ENCODE data around the gene CDC25B.

GRCh38 chr20:3798373-3798768, 2.3 kb downstream of the CDC25B start:
- no peak for TF ChIP-seq REST (IDR thresholded peaks at IDR 0.05; ENCODE audit: low read depth)
- no peak for TF ChIP-seq MAX (IDR thresholded peaks at IDR 0.05)
- no peak for TF ChIP-seq EP300 (IDR thresholded peaks at IDR 0.05; ENCODE audit: borderline replicate concordance)
- TF ChIP-seq TAF1 (IDR thresholded peaks at IDR 0.05; ENCODE audit: low read depth) = no peak

All from Ishikawa (cell line).